ENCODE results near the gene GBP5. TPM values are rescaled to one million over a fixed set of nuclear protein-coding genes. Genes with fewer than 3 reads are reported as not detected.
A peak's percentile ranks its signal among the peaks of the same experiment; 100 is the strongest.

Gene GBP5
- total and polyA plus RNA-seq, 4 donors, result 0.78 to 3.8 (median 1.7) TPM

- TF ChIP-seq REST (IDR thresholded peaks at IDR 0.05), result no peak
- peak in 1 of 2 donors; percentile 27 for TF ChIP-seq RAD21 (IDR thresholded peaks at IDR 0.05)
- TF ChIP-seq FOXA1 (IDR thresholded peaks at IDR 0.05), result no peak
- TF ChIP-seq HNF4G (IDR thresholded peaks at IDR 0.05), result no peak
- TF ChIP-seq HNF4A (conservative IDR thresholded peaks at IDR 0.05), result peak; percentile 23 to 46
- TF ChIP-seq MAX (IDR thresholded peaks at IDR 0.05), result peak; percentile 43
- no peak for TF ChIP-seq TAF1 (conservative IDR thresholded peaks at IDR 0.05)
Measured at GRCh38 chr1:89287181-89288050, 14.8 kb upstream of the GBP5 start (continued).

- Histone ChIP-seq H3K36me3 (ENCODE audit: control insufficient read depth in 4 of 4, insufficient read depth in 3 of 4, low read depth in 1 of 4, low read length in 3 of 4) (no peaks in the 10 kb centered on the region), H3K27ac (ENCODE audit: low read depth in 1 of 2, low read length in 2 of 2) (peak overlapping the region; percentile 66 to 83), H3K9ac (ENCODE audit: low read depth in 1 of 2, low read length in 2 of 2) (peak overlapping the region in 1 of 2 donors; percentile 20), H3K9me3 (ENCODE audit: control insufficient read depth in 4 of 4, low read length in 3 of 4) (no peaks in the 10 kb centered on the region), H3K4me3 (ENCODE audit: low read depth in 1 of 3, low read length in 3 of 3) (peak overlapping the region in 1 of 3 donors; percentile 16), H3K4me1 (ENCODE audit: control insufficient read depth in 4 of 4, insufficient read depth in 4 of 4, low read length in 3 of 4) (peaks cover 1 to 26% (median 17%) of the 10 kb centered on the region in 4 donors), H3K27me3 (ENCODE audit: control insufficient read depth in 4 of 4, insufficient read depth in 4 of 4, low read length in 3 of 4) (no peaks in the 10 kb centered on the region)
- TF ChIP-seq SP1 (IDR thresholded peaks at IDR 0.05) (peak; percentile 47), MAX (IDR thresholded peaks at IDR 0.05) (peak; percentile 21), YY1 (IDR thresholded peaks at IDR 0.05) (peak; percentile 7), RAD21 (IDR thresholded peaks at IDR 0.05) (no peak), JUND (IDR thresholded peaks at IDR 0.05) (peak in 1 of 2 donors; percentile 6), TAF1 (conservative IDR thresholded peaks at IDR 0.05) (no peak), HNF4A (conservative IDR thresholded peaks at IDR 0.05) (peak; percentile 70 to 72), HNF4G (IDR thresholded peaks at IDR 0.05) (peak; percentile 26)
- DNase-seq (ENCODE audit: low spot score), result no peak
- 7% methylated on average over 3 of the region's 3 CpGs for WGBS
Measured at GRCh38 chr1:89286549-89287180, 14.0 kb upstream of the GBP5 start.

GRCh38 chr1:89285745-89286380 lies 13.2 kb upstream of the GBP5 start:
- Histone ChIP-seq H3K4me3 (ENCODE audit: low read depth in 1 of 3, low read length in 3 of 3) (no peak overlapping the region), H3K27ac (ENCODE audit: low read depth in 1 of 2, low read length in 2 of 2) (peak overlapping the region; percentile 66 to 83), H3K9me3 (ENCODE audit: control insufficient read depth in 4 of 4, low read length in 3 of 4) (no peaks in the 10 kb centered on the region), H3K4me1 (ENCODE audit: control insufficient read depth in 4 of 4, insufficient read depth in 4 of 4, low read length in 3 of 4) (peaks cover 1 to 26% (median 17%) of the 10 kb centered on the region in 4 donors), H3K36me3 (ENCODE audit: control insufficient read depth in 4 of 4, insufficient read depth in 3 of 4, low read depth in 1 of 4, low read length in 3 of 4) (no peaks in the 10 kb centered on the region), H3K27me3 (ENCODE audit: control insufficient read depth in 4 of 4, insufficient read depth in 4 of 4, low read length in 3 of 4) (no peaks in the 10 kb centered on the region), H3K9ac (ENCODE audit: low read depth in 1 of 2, low read length in 2 of 2) (no peak overlapping the region)
- no peak for DNase-seq (ENCODE audit: low spot score)
- 94% methylated on average over 6 of the region's 6 CpGs for WGBS
- TF ChIP-seq ATF3 (IDR thresholded peaks at IDR 0.05) (no peak), HNF4A (conservative IDR thresholded peaks at IDR 0.05) (no peak), RAD21 (IDR thresholded peaks at IDR 0.05) (no peak), YY1 (IDR thresholded peaks at IDR 0.05) (no peak), ZBTB33 (IDR thresholded peaks at IDR 0.05) (no peak), TAF1 (conservative IDR thresholded peaks at IDR 0.05) (no peak), EGR1 (IDR thresholded peaks at IDR 0.05; ENCODE audit: low read depth in 2 of 2) (no peak), FOXA2 (IDR thresholded peaks at IDR 0.05) (no peak), GABPA (IDR thresholded peaks at IDR 0.05 in 1 of 2, conservative IDR thresholded peaks at IDR 0.05 in 1 of 2) (no peak), REST (IDR thresholded peaks at IDR 0.05) (no peak), FOXA1 (IDR thresholded peaks at IDR 0.05) (no peak), HNF4G (IDR thresholded peaks at IDR 0.05) (no peak), SP1 (IDR thresholded peaks at IDR 0.05) (no peak), RXRA (IDR thresholded peaks at IDR 0.05) (no peak), JUND (IDR thresholded peaks at IDR 0.05) (no peak)
